ENCODE data around the gene MUC16.

DNA sequence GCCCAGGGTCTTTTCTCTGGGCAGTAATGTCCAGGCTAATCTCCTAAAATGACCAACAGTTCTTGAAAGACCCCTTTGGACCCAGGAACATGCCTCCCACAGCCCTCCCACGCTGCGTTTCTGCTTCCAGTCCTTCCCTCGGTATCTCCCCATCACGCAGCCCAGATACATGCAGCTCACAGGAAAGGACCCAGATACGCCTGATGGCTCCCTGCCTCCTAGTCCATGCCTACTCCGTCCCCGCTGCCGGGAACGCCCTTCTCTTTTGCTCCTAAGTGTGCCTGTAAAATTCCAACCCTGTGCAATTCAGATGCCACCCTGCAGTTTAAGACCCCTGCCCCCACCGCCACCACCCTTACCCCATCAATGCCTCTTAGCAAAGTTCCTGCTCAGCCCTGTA, 778 bp downstream of the MUC16 start:
- TF ChIP-seq, protein P1, sequence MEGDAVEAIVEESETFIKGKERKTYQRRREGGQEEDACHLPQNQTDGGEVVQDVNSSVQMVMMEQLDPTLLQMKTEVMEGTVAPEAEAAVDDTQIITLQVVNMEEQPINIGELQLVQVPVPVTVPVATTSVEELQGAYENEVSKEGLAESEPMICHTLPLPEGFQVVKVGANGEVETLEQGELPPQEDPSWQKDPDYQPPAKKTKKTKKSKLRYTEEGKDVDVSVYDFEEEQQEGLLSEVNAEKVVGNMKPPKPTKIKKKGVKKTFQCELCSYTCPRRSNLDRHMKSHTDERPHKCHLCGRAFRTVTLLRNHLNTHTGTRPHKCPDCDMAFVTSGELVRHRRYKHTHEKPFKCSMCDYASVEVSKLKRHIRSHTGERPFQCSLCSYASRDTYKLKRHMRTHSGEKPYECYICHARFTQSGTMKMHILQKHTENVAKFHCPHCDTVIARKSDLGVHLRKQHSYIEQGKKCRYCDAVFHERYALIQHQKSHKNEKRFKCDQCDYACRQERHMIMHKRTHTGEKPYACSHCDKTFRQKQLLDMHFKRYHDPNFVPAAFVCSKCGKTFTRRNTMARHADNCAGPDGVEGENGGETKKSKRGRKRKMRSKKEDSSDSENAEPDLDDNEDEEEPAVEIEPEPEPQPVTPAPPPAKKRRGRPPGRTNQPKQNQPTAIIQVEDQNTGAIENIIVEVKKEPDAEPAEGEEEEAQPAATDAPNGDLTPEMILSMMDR (IDR thresholded peaks at IDR 0.05; ENCODE audit: insufficient read depth, low read length), result no peak
- no peak for TF ChIP-seq POLR2AphosphoS5 (IDR thresholded peaks at IDR 0.05; ENCODE audit: low read depth)

All from HL-60 (cell line).